Measurements from ENCODE around the gene COX20. TPM values are rescaled to one million over a fixed set of nuclear protein-coding genes. Genes with fewer than 3 reads are reported as not detected.

Gene COX20
- total and polyA plus RNA-seq, 2 of the 13 experiments (the other 11 are each of a cell fraction or from before 2014, with no cell fraction given), result 34.4 to 95.8 TPM

GRCh38 chr1:244864253-244865027 is 29.0 kb downstream of the COX20 start, which contains the start of gene HNRNPU (continued):
- TF ChIP-seq ZNF512 (CRISPR knock-in tag; IDR thresholded peaks at IDR 0.05), result no peak
- no peak for TF ChIP-seq ZNF30 (CRISPR knock-in tag; IDR thresholded peaks at IDR 0.05)
- TF ChIP-seq PAF1 (CRISPR knock-in tag; IDR thresholded peaks at IDR 0.05), result no peak
- no peak; the same call in 1 of the 2 replicates for TF ChIP-seq THAP9 (CRISPR knock-in tag; IDR thresholded peaks at IDR 0.05; ENCODE audit: borderline replicate concordance)
- TF ChIP-seq MAX (IDR thresholded peaks at IDR 0.05), result peak; percentile 60
- TF ChIP-seq EP300 (IDR thresholded peaks at IDR 0.05; ENCODE audit: low read depth in 2 of 2, low read length in 2 of 2), result peak in 1 of 2 experiments; percentile 28; a peak in 1 of 4 replicates
- TF ChIP-seq EP300 (CRISPR knock-in tag; IDR thresholded peaks at IDR 0.05; ENCODE audit: borderline replicate concordance), result peak; percentile 65
- TF ChIP-seq ZNF646 (CRISPR knock-in tag; IDR thresholded peaks at IDR 0.05), result no peak
- 0 out of 2 replicates have a peak, but pooled peaks have one; percentile 52 for TF ChIP-seq ZNF878 (CRISPR knock-in tag; IDR thresholded peaks at IDR 0.05)
- TF ChIP-seq ZNF761 (CRISPR knock-in tag; conservative IDR thresholded peaks at IDR 0.05), result peak; percentile 64; the same call in 1 of the 2 replicates
- TF ChIP-seq POLR2A (IDR thresholded peaks at IDR 0.05; ENCODE audit: insufficient read depth in 1 of 2, low read depth in 2 of 2, low read length in 2 of 2), result peak; percentile 91 to 97
- TF ChIP-seq KLF12 (CRISPR knock-in tag; IDR thresholded peaks at IDR 0.05; ENCODE audit: borderline replicate concordance), result peak; percentile 44
- peak; percentile 76 for TF ChIP-seq CREB1 (IDR thresholded peaks at IDR 0.05)
- TF ChIP-seq CREB1 (CRISPR knock-in tag; IDR thresholded peaks at IDR 0.05), result peak; percentile 73; the same call in 1 of the 2 replicates
- peak; percentile 92; the same call in 1 of the 2 replicates for TF ChIP-seq CBX5 (CRISPR knock-in tag; IDR thresholded peaks at IDR 0.05; ENCODE audit: borderline replicate concordance)
- TF ChIP-seq E2F5 (CRISPR knock-in tag; conservative IDR thresholded peaks at IDR 0.05), result no peak; the same call in 1 of the 2 replicates
- TF ChIP-seq SRSF1 (optimal IDR thresholded peaks at IDR 0.05; ENCODE audit: low read depth, low read length), result no peak

Data from HepG2 (cell line).